NCI-H526 (cell line): Measurements from ENCODE around the gene SCGB1D4.

Experiments
- DNase-seq, 2 experiments: peaks; one replicate each; lab custom pipeline; 2025; lab: John Stamatoyannopoulos, UW

Gene SCGB1D4

GRCh38 chr11:62273789-62274275 is 25.0 kb downstream of the SCGB1D4 start:
- no peak for DNase-seq

DNA sequence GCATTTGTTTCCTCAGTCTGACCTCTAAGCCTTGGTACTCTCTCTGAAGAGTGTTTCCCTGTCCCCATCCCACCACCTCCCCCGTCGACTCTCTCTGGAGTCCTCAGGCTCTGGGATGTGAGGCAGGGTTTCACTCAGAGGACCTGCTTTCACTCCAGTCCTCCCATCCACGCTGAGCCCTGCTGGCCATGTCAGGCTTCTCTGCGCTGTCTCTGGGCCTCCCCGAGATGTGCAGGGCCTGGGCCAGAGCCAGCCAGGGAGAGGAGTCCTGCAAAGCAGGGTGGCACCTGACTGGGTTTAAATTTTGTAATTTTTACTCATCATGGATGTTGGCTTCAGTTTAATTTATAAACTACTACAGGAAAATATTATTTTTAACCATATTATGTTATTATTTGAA is 25.6 kb downstream of the SCGB1D4 start:
- no peak for DNase-seq

DNA sequence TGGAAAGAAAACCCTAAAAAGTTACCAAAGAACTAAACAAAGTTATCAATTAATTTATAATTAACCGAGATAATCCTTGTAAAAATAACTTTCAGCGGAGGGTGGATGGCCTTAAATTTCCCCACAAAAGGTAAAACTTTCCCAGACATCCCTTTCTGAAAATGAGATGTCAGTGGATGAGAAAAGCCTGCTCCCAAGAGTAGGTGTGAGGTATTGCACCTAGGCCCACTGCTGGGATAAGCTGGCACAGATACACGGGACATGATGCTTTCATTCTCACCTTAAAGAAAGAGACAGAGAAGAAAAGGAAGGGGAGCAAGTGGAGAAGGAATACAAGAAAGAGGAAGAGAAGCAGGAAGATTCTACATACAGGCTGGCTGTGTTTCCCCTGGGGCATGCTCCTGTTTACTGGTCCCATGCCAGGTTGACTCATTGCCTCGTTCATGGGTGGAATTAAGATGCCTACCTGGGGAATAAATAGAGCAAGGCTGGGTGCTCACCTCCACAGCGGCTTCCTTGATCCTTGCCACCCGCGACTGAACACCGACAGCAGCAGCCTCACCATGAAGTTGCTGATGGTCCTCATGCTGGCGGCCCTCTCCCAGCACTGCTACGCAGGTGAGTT is 29.1 kb downstream of the SCGB1D4 start, which contains the start of gene SCGB2A2:
Gene SCGB2A2, plus strand, starts transcription at position 505 of the 625 bp plus-strand sequence. Its CDS starts 59 bp downstream, at position 564.
- peak in 1 of 2 experiments; percentile 6 for DNase-seq

- DNase-seq: no peak
Observed at GRCh38 chr11:62267576-62267975, 31.3 kb downstream of the SCGB1D4 start.

- DNase-seq: no peak
Observed at GRCh38 chr11:62267050-62267449, 31.8 kb downstream of the SCGB1D4 start.

DNA sequence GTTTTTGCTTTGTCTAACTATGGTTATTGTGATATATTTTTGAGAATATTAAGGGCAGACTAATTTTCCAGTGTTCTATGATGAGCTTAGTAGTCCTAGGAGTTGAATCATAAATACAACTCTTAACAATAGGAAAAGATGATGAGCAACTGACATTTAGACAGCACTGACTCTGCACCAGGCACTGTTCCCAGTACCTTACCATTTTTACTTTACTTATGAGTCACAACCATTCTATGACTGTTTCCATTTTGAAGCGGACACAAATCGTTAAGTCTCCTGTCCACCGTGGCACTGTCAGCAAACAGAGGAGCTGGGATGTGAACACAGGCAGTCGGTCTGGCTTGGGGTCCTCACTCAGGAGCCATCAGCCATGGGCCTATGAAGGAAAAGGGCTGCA is 32.3 kb downstream of the SCGB1D4 start:
- DNase-seq: no peak

DNA sequence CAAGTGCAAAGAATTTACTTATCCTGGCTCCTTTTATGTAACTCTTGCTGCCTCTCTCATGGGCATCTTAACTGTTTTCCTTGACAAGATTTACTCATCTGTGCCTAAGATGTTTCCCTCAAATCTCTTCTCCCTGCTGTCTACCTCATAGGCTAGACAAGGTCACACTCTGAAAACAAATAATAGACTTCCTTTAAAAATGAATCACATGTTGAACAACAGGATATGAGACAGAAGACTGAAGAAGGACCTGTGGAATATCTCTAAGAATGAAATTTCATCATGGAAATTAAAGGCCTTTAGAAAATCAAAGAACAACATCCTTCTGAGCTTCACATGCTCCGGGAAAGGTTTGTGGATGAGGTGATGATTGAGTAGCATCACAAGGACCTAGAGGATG is 34.9 kb downstream of the SCGB1D4 start:
- no peak for DNase-seq

DNA sequence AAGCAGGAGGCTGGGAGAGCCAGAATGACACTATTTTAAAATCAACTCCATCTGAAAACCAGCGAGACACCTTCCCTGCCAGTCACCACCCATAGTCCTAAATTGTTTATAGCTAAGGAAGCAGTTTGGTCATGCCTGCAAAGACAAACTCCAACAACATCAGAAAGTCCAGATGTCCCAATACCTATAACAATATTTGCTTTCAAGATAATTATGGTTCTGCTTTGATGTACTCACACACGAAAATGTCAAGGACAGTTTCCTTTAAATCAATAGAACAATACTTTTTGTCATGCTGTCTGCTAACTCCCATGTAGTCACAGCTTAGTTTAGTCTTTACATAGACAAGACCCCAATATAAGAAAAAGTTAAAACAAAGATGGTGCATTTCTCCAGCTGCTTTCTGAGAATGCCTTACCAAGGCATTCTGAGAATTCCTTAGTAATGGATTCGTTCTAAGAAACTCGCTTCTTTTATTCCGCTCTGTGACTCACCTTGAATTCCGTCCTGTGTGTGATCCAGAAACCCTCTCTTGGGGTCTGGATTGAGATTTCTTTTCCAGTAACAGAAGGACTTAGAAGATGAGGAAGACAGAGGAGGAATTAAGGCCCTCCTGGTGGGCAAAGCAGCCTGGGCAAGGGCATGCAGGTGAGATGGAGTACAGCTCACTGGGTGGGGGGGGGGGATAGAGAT is 38.5 kb downstream of the SCGB1D4 start:
- DNase-seq: no peak

GRCh38 chr11:62256281-62256680 is 42.6 kb downstream of the SCGB1D4 start:
- no peak for DNase-seq

DNA sequence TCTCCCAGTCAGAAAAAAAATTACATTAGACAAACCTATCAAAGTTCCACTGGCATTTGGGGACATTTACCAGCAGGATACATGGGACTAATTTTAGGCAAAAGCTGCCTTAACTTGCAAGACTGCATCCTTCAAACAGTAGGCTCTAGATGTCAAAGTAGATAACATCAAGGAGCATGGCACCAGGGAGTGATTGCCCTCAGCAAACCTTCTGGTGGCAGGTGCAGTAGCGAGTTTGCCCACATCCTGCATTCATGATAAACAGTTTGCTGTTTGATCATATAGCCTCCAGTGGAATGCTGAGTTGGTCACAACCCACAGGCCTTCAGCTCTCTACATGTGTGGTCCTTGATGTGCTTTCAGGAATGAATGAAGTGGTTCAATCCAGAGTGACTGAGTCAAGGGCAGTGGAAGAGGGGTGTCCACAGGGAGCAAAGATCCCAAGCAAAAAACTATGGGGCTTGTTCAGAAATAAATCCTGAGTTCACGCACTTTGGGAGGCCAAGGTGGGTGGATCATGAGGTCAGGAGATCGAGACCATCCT is 44.8 kb downstream of the SCGB1D4 start:
- no peak for DNase-seq

DNA sequence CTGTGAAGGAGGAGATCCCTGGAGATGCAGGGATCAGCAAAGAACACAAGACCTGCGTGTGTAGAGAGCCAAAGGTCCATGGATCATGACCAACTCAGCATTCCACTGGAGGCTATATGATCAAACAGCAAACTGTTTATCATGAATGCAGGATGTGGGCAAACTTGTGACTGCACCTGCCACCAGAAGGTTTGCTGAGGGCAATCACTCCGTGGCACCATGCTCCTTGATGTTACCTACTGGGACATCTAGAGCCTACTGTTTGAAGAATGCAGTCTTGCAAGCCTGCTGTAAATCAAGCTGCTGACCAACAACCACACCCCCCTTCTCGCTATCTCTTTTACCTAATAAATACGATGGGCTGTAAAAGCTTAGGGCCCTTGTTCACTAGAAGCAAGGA is 47.2 kb downstream of the SCGB1D4 start:
- DNase-seq: no peak
